Measurements from ENCODE around the gene GATA3. TPM values are rescaled to one million over a fixed set of nuclear protein-coding genes. Genes with fewer than 3 reads are reported as not detected.

The GATA3 gene
- total and polyA plus RNA-seq, 2 of the 8 experiments (the other 6 are each of a cell fraction or from before 2014, with no cell fraction given), result 0.02 to 0.43 TPM

DNA sequence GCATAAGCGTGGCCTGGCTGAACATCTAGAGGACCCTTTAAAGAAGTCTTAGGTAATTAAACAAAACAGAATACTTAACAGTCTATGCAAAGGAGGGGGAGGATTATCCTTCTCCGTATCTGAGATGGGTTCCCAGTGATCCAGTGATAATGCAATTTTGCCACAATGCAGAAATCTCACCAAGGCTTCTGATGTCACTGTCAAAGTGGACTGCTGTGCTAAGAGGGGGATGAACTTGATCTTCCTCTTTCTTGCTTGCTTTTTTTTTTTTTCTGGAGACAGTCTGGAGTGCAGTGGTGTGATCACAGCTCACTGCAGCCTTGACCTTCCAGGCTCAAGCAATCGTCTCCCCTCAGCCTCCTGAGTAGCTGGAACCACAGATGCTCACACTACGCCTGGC is 30.8 kb downstream of the GATA3 start:
- no peak overlapping the region for H3K18ac ChIP-seq (ENCODE audit: extremely low read depth, low read length)
- no peak overlapping the region for H2BK120ac ChIP-seq (replicated peaks; ENCODE audit: low read depth, low read length)
- H3K9ac ChIP-seq (replicated peaks in 1 of 4; ENCODE audit: extremely low read depth in 1 of 4, low read depth in 3 of 4, low read length in 3 of 4), result no peak overlapping the region
- H2AK5ac ChIP-seq (ENCODE audit: low read depth, low read length), result no peak overlapping the region
- DNase-seq (ENCODE audit: low read depth in 1 of 2, low spot score in 2 of 2), result no peak
- peaks cover 0 to 3% (median 0%) of the 10 kb centered on the region in 4 experiments; a peak in 3 of 7 replicates for H3K4me1 ChIP-seq (replicated peaks in 1 of 4; ENCODE audit: control insufficient read depth in 3 of 4, insufficient read depth in 4 of 4, low read length in 3 of 4)
- no peak overlapping the region for H2BK20ac ChIP-seq (ENCODE audit: low read length)
- H3K4me3 ChIP-seq (ENCODE audit: extremely low read depth in 1 of 4, insufficient read depth in 2 of 4, low read depth in 3 of 4, low read length in 4 of 4), result no peak overlapping the region
- H2AFZ ChIP-seq (ENCODE audit: low read length), result no peak overlapping the region
- H3K4ac ChIP-seq (replicated peaks; ENCODE audit: insufficient read length, low read depth, low read length), result no peak overlapping the region
- no peak overlapping the region for H3K4me2 ChIP-seq (ENCODE audit: insufficient read depth in 1 of 2, low read depth in 2 of 2, low read length in 2 of 2)
- FAIRE-seq, result no peak
- H3K27me3 ChIP-seq (replicated peaks in 1 of 4; ENCODE audit: control insufficient read depth in 3 of 4, extremely low read depth in 1 of 4, insufficient read depth in 3 of 4, low read length in 3 of 4), result no peaks in the 10 kb centered on the region
- H3K36me3 ChIP-seq (ENCODE audit: control insufficient read depth in 2 of 4, insufficient read depth in 4 of 4, low read length in 3 of 4), result no peaks in the 10 kb centered on the region
- H2BK15ac ChIP-seq (ENCODE audit: low read length), result no peak overlapping the region
- WGBS, 2 experiments (ENCODE audit: extremely low coverage in 1 of 2, insufficient coverage in 1 of 2, insufficient read length in 1 of 2, insufficient replicate concordance in 2 of 2, low coverage in 1 of 2, low lambda C conversion rate in 2 of 2, missing lambda C conversion rate in 1 of 2), result 92% methylated on average over 4 of the region's 4 CpGs; no CpG with 5 or more reads in 1 of the 2 experiments
- H4K91ac ChIP-seq (replicated peaks; ENCODE audit: insufficient read length, low read length), result no peak overlapping the region
- H3K23ac ChIP-seq (ENCODE audit: insufficient read length), result no peak overlapping the region
- H3K23me2 ChIP-seq (ENCODE audit: low read depth, low read length), result no peaks in the 10 kb centered on the region
- H3K79me2 ChIP-seq (ENCODE audit: control insufficient read depth in 1 of 2, insufficient read depth in 2 of 2, low read length in 2 of 2), result no peaks in the 10 kb centered on the region
- ChIA-PET CTCF (ENCODE audit: partially characterized antibody) (interaction anchor here (1.0 to 1.1 kb wide), 2 partner anchors 14 to 32 kb away, joined by 3 to 4 read pairs; no protein-coding TSS in a partner anchor), POLR2A (ENCODE audit: partially characterized antibody) (no interaction called here)
- no peaks in the 10 kb centered on the region for H3K9me3 ChIP-seq (ENCODE audit: insufficient read depth in 2 of 2, low read depth in 1 of 2, low read length in 1 of 2)
- H3K79me1 ChIP-seq (ENCODE audit: low read depth, low read length), result no peaks in the 10 kb centered on the region
- no peak overlapping the region for H2BK12ac ChIP-seq (ENCODE audit: low read depth, low read length)
- H3K27ac ChIP-seq (ENCODE audit: low read depth, low read length), result no peak overlapping the region
- H4K20me1 ChIP-seq (replicated peaks in 1 of 2; ENCODE audit: control insufficient read depth in 1 of 2, insufficient read depth in 2 of 2, low read length in 2 of 2), result no peaks in the 10 kb centered on the region
- no peak overlapping the region for H3K56ac ChIP-seq (replicated peaks; ENCODE audit: insufficient read length, low read depth, low read length)
- no peak overlapping the region for H3K14ac ChIP-seq (ENCODE audit: insufficient read length)
- H2BK5ac ChIP-seq (ENCODE audit: low read depth, low read length), result no peak overlapping the region
- H4K8ac ChIP-seq (ENCODE audit: extremely low read depth, insufficient read depth, low read length), result no peak overlapping the region; the same call in 1 of the 2 replicates
- no peak overlapping the region for H4K5ac ChIP-seq (ENCODE audit: insufficient read length, low read depth, low read length)

Data from H1 (cell line).